Activated T-helper 9 cell treated with anti-CD3 and anti-CD28 coated beads, Interleukin-2, amount 50 U/mL, for 16 hours (primary cell): Measurements from ENCODE around the gene CTBP1.
"Not testable (repeated sequence)": the region's sequence is repeated elsewhere in the genome, so short reads cannot be mapped to it uniquely, and the experiment has no call there.

Experiments
- DNase-seq: peaks from one replicate; pipeline ENCODE4 v3.0.0-alpha.2; 2020; ENCODE audit warnings: low read depth

Gene CTBP1

DNA sequence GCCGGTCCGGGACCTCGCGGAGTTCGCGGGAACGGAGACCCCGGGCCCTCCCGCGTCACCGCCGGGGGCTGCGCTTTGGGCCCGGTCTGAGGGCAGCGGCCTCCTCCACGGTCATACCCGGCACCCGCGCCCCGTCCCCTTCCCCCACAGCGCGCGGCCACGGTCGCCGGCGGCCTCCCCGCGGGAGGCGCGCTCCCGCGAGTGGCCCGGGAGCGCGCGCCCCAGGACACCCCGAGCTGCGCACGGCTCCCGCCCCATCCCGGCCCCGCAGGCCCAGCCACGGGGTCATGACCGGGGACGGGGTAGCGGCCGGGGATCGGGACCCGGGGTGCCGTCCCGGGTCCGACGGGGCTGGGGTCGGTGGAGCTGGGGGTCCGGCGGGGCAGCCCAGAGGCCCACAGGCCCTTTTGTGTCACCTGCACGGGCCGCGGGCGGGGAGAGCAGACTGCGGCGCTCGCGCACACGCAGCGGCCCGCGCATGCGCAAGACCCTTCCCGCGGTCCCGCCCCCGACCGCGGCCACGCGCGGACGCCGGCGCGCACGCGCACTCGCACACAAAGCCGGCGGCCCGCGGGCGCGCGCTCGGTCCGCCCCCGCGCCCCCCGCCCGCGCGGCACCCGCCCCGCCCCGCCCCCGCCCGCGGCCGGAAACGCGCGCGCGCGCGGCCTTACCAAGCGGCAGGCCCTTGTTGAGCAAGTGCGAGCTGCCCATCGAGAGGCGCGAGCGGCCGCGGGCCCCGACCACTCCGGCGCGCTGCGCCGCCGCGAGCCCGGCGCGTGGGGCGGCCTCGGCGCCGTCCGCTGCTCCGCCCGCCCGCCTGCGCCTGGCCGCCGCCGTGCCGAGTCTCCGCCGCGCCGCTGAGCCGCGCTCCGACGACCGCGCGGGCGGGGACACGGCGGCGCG lies at the start of gene CTBP1:
TSS of gene CTBP1 (minus strand) at position 886 of the 903 bp plus-strand sequence. CDS start 7,799 bp downstream, outside the sequence.
- peak; percentile 82 for DNase-seq

DNA sequence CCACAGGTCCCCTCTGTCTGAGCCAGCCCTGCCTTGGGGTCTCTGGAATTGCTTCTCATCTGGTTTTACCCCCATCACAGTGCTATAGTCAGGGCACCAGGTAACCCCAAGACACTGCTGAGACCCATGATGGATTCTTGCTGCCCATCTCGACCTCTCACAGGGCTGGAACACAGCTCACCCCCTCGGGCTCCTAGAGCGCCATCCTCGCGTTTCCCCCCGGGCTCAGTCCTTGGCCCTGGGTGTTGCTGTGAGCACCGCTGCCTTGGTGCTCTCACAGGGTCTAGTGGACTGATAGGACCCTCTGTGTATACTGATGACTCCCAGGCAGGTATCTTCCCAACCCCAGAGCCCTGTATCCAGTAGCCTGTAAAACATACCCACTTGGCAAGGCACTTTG lies 49.5 kb upstream of the CTBP1 start:
- DNase-seq: no peak

DNA sequence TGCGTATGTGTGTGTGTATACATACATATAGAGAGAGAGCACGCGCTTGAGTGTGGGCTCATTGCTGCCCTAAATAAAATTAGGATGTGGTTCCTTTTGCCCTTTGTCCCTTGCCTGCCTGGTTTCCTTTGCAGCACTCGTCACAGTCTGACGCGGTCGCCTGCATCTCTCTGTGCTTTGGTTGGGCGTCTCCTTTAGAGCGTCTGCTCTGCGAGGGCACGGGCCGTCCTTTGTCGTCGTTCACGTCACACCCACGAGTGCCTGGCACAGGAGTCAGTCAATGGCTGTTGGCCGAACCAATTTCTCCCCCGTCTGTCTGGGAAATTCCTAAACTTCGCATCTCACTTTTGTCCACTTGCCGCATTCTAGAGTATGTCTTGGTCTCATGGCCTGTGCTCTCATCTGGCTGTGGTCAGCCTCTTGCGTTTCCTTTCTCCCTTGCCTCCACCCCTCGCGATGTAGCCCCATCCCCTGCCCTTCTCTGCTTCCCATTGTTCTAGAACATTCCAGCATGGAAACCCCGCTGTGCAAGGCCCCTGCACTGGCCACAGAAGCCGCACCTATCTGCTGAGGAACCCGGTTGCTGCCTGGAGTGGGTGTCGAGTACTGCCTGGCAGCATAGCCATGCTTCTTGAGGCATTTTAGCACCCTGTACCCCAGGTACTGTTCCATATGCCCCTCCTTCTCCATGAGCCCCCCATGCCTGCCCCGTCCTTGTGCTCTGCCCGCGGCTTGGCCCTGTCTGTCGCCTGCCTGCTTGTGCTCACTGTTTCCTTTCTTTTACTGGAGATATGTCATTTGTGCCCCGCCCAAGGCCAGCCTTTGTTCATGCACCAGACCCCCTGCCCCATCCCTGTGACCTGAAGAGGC lies 48.8 kb upstream of the CTBP1 start:
- no peak for DNase-seq

DNA sequence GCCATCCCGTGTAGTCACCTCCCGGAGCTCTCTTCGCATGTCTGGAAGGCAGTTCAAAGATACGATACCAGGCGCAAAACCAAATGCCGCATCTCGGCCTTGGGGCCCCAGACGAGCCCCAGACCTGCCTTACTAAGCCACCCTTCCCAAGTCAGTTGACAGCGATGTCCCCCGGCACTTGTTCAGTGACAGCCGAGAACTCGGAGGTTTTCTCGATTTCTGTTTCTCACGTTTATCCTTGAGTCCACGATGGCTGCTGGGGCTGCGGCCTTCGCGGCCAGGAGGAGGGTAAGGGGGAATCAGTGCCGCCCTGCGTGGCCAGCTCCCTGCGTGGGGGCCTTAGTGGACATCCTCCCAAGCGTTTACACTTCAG lies 48.1 kb upstream of the CTBP1 start:
- DNase-seq: no peak

DNA sequence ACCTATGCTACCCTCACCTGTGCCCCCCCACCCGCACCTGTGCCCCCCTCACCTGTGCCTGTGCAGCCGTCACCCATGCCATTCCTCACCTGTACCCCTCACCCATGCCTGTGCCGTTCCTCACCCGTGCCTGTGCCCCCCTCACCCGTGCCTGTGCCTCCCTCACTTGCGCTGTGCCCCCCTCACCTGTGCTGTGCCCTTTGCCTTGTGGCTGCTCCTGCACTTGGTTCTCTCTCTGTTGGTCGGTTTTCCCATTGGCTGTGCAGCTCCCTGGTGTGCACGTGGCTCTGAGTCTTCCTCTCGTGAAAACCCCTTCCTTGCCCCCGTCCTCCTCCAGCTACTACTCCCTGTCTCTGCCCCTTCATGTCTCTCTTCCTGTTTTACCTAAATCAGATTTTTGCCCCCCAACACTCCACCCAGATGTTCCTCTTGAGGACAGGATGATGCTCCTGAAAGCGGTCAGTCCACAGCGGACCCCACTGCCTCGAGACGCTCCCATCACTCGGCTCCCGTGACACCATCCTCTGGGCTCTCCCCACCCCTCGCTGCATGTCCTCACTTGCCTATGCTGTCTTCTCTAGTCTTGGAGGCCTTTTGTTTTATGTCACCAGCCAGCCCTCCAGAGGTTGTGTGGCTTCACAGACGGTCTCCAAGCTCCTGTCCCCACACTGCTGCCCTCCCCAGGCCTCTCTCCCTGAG lies 47.5 kb upstream of the CTBP1 start:
- no peak for DNase-seq

DNA sequence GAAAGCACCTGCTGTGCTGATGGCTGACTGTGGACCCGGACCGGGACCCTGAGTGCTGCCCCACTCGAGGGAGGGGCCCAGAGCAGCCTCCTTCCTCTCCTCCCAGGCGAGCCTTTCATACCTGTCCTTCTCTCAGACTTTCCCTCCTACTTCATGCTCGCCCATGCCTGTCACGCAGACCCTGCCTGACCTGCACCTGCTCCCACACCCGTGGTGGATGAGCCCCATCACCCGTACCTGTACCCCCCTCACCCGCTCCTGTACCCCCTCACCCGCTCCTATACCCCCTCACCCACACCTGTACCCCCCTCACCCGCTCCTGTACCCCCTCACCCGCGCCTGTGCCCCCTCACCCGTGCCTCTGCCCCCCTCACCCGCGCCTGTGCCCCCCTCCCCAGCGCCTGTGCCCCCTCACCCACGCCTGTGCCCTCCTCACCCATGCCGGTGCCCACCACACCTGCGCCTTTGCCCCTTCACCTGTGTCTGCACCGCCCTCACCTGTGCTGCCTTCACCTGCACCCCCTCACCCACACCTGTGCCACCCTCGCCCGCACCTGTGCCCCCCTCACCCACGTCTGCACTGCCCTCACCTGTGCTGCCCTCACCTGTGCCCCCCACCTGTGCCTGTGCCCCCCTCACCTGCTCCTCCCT lies 46.6 kb upstream of the CTBP1 start:
- DNase-seq: no peak

DNA sequence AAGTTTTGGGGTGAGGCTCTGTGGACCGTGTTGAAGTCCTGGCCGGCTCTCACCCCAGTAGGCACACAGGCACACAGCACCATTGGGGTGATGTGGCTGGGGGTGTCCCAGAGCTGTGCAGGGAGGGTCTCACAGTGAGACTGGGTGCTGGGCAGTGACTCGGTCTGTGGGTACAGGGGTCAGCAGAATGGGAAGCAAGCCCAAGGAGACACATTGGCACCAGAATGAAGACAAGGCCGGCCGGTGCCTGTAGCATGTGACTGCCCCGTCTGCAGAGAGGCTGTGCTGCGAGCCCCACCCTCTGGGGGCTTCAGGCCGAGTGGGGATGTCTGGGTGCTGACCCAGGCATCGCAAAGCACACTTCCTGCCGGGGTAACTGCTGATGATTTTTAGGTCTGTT lies 46.0 kb upstream of the CTBP1 start:
- no peak for DNase-seq

DNA sequence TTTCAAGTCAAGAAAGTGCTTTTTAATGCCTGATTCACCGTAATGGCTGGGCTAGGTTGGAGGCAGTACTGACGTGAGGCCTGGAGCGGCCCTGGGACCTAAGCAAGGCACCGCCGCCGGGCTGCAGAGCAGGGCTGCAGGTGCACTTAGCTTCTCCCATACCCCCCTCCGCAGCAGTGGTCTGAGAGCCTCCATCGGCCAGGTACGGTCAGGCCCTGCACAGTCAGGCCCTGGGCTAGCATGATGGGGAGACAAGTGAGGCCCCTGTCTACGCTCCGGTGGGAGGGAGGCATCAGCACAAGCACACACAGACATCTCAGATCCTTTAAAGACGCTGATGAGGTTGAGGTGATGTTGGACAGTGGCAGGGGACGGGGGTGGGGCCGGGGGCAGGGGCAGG lies 45.5 kb upstream of the CTBP1 start:
- no peak for DNase-seq

DNA sequence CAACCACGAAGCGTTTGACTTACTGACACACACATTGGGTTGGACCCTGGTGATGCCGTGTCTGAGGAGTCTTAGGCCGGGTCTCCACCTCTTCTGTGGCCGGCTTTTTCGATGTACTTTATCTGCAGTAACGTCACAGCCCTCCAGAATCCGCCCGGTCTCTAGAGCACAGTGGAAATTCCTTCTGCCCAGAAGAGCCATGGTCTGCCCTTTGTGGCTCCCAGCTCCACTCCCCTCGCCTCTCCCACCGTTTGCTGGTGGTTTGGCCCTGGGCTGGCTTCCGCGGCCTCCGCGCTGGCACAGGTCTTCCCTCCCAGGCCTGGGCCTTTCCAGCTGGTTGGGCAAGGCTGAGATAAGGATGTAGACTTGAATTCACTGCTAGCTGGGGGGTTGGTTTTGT lies 45.1 kb upstream of the CTBP1 start:
- DNase-seq: no peak

DNA sequence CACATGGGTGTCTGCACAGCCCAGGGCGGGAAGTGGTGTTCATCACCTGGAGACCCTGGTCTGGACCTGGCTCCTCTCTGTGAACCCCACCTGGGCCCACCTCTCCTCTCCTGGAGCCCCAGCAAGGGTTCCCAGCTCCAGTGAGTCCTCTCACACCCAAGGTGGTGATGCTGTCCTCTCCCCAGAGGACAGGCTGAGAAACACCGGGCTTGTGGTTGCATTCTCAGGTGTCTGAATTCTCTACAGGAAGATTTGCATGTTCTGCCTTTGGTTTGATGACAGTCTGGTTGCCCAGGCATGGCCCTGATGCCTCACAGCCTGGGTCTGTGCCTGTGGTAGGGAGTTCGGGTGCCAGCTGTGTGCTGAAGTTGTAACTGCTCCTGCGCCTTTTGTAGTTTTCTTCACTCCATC lies 44.6 kb upstream of the CTBP1 start:
- no peak for DNase-seq

DNA sequence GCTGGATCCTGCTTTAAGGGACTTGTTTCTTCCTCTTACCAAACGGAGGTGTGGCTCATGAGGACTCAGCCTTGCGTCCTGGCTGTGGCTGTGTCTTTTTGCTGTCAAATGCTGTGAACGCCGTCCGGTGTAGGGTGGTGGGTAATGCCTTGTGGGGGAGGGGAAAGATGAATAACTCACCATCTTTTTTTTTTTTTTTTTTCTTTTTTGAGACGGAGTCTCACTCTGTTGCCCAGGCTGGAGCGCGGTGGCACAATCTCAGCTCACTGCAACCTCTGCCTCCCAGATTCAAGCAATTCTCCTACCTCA lies 43.7 kb upstream of the CTBP1 start:
- not testable (repeated sequence) for DNase-seq

DNA sequence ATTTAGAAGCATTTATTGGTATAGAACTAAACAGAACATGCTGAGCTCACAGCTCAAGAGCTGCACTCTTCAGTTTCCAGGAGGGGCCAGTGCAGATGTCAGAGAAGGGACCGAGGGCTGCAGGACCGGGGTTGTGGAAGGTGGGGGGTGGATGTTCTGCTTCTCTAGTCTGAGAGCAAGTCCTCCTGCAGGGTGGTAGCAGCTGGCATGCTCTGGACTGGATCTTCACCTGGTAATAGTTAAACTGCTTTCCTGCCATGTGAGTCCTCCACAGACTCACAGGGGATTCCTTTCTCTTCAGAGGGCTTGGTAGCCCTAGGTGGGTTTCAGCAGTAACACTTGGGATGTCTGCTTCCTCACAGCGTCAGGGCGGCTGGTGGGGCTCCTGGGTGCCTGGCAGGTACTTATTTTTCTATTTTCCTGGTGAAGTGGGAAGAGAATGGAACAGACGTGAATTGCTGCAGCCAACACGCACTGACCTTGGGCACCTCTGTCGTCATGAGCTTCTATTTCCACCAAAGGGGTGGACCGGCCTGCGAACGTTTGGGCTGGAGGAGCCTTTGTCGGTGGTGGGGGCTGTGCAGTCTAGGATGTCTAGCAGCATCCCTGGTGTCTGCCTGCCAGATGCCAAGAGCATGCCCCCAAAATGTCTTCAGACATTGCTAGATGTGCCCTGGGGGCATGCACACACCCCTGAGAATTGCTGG lies 43.2 kb upstream of the CTBP1 start:
- no peak for DNase-seq

DNA sequence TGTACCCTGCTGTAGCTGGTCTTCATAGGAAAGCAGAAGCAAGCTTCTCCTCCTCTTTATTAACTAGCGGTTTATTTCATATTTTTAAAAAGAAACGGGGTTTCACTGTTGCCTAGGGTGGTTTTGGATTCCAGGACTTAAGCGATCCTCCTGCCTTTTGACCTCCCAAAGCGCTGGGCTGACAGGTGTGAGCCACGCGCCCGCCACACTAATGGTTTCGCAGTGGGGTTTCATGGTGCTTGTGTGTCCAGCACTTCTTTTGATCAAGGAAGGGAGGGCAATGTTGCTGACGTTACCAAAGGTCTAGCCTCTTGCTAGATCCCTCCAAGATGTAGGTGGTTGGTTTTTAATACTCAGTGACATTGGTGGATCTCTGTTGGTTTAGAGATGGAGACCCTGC lies 42.2 kb upstream of the CTBP1 start:
- no peak for DNase-seq

DNA sequence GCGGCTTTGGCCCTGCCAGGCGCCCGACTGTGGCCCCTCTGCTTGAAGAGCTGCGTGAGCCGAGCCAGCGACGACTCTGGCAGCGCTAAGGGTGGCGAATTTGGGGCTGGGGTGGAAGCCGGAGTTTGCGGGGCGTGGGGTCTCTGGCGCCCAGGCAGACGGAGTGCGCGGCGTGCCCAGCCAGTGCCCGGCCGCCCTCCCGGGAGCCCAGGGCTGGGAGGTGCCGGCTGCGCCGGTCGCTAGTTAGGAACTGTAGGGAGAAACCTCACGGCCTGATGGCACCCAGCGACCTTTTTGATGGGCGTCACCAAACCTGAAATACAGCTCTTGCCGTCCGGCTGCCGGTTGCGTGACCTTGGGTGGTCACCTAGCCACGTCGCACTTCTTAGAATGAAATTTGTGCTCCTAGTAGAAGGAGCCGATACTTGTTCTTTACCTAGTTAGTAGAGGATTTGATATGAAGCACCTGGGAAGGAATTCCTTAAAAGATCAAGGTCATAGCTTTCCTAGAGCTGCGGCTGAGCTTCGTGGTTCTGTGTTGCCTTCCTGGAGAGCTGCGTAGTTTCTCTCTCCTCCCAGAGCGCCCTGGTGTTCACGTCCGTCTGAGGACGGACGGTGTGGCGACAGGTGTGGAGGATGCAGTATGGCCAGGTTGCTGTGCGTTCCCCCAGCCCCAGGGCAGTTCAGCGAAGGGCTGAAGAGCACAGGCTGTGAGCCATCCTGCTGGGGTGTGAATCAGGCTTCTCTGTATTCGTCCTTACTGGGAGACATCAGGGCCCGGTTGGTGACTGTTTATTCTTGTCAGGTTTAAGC lies 41.4 kb upstream of the CTBP1 start:
- no peak for DNase-seq

DNA sequence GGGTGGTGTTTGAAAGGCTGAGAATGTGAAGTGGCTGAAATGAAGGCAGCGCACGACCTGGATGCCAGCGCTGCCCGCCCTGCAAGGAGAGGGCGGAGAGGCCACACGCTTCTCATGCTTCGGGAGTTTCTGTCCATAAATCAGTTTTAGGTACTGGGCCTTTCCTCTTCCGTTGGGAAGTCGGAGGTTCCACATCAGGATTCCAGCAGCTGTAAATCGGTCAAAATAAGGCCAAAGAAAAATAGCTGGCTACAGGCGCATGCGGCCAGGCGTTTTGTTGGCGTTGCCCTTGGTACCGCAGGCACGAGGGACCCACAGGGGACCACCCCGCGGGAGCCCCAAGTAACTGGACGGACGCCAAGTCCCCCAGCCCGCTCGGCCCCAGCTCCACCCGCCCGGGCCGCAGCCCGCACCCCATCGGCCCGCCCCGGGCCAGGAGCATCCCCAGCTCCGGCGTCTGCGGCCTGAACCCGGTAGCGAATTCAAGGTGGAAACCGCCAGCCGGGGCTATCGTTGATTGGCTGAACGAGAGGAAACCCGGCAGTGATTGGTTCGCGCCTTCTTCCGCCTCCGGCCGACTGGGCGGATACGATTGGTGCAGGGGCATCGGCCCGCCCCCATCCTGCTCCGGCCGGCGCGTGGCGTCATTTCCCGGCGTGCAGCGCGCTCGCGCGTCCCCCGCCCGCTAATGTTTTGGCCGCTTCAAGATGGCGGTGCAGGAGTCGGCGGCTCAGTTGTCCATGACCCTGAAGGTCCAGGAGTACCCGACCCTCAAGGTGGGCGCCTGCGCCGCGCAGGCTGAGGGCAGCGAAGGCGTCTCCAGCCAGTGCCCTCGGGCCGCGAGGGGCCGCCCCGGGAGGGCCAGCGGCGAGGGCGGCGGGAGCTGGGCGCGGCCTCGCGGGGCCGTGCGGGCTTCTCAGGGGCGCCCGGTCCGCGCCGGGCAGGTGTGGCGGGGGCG lies 40.6 kb upstream of the CTBP1 start, which contains the start of gene MAEA:
TSS of gene MAEA (plus strand) at position 685 of the 958 bp plus-strand sequence. CDS start at position 708, 23 bp downstream.
- DNase-seq: peak; percentile 96

DNA sequence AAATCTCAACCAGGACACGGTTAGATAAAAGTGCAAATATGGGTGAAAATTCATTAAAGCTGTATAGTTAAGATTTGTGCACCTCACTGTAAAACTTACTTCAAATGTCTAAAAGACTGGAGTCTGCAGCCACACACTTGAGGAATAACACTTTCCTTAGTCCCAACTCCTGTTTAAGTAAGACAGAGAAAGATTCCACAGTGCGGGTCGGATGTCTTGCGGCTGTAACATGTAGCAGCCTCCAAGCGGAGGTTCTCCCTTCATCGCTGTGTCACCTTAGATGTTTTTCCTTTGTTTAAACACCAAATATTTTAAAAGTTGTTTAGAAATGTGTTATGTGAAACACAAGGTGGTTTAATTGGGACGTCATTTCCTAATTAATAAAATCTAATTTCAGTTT lies 39.9 kb upstream of the CTBP1 start:
- no peak for DNase-seq

DNA sequence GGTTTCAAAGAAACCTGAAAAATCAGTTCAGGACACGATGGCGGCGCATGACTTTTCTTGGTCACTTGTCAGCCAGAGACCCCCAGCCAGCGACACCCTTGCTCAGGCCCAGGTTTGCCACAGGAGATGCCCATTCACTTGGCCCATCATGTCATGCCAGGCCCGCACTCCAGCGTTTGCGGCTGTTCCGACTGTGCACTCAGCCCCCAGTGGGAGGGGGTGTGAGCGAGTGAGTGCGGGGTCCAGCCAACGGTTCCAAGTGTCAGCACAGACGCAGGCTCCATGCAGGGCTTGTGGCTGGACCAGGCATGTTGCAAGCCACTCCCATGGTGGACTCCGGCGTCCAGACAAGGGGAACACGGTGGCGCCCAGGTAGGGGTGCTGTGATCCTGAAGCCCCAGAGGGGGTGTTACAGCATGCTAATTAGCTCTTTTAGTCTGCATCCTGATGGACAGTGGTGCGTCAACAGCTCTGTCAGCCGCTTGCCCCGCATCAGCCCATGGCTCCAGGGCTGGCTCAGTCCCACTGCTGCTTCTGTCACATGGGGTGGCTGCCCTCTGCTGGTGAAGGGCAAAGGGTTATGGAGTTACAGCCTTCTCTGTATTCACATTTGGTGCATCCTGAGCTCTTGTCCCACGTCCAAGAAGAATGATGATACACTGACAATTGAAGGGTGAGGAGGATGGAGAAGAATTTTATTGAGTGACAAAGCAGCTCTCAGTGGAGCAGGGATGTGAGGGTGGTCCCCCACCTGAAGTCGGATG lies 37.0 kb upstream of the CTBP1 start:
- DNase-seq: no peak

DNA sequence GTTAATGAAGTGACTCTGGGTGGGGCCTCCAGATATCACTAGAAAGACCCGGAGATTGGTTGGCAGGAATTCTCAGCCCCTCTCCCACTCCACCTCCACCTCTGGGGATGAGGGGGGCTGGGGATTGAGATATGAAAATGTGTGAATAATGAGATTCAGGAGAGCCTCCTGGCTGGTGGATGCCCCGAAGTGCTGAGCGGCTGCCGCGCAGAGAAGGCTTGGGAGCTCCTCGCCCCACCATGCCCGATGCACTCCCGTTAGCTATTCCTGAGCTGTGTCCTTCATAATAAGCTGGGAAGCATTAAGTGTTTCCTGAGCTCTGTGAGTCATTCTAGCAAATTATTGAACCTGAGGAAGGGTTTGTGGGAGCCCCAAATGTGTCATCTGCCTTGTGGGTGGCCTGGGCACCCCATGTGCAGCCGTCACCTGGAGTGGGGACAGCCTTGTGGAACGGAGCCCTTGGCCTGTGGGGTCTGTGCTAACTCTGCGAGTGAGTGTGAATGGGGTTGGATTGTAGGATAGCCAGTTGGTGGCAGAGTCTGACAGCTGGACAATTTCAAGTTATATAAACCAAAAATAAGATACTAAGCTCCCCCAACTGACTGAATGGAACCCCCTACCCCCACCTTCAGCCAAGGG lies 36.3 kb upstream of the CTBP1 start:
- DNase-seq: no peak
